ENCODE results near the gene TPCN2. TPM values are rescaled to one million over a fixed set of nuclear protein-coding genes. Genes with fewer than 3 reads are reported as not detected.

The TPCN2 gene
- total RNA-seq, 2 donors from 2014 or later = 4.2 to 5.3 TPM

- no peaks in the 10 kb centered on the region for H3K27me3 ChIP-seq
- TF ChIP-seq, protein P1, sequence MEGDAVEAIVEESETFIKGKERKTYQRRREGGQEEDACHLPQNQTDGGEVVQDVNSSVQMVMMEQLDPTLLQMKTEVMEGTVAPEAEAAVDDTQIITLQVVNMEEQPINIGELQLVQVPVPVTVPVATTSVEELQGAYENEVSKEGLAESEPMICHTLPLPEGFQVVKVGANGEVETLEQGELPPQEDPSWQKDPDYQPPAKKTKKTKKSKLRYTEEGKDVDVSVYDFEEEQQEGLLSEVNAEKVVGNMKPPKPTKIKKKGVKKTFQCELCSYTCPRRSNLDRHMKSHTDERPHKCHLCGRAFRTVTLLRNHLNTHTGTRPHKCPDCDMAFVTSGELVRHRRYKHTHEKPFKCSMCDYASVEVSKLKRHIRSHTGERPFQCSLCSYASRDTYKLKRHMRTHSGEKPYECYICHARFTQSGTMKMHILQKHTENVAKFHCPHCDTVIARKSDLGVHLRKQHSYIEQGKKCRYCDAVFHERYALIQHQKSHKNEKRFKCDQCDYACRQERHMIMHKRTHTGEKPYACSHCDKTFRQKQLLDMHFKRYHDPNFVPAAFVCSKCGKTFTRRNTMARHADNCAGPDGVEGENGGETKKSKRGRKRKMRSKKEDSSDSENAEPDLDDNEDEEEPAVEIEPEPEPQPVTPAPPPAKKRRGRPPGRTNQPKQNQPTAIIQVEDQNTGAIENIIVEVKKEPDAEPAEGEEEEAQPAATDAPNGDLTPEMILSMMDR (IDR thresholded peaks at IDR 0.05) = no peak
- no peaks in the 10 kb centered on the region for H3K36me3 ChIP-seq
- H3K9me3 ChIP-seq = no peaks in the 10 kb centered on the region
- no peak for DNase-seq (ENCODE audit: low spot score)
- peaks cover 0 to 2% of the 10 kb centered on the region in 2 donors for H3K4me1 ChIP-seq
- no peak overlapping the region for H3K27ac ChIP-seq
- H3K4me3 ChIP-seq = no peak overlapping the region
Observed at GRCh38 chr11:69040581-69041260, 8.0 kb upstream of the TPCN2 start.

DNA sequence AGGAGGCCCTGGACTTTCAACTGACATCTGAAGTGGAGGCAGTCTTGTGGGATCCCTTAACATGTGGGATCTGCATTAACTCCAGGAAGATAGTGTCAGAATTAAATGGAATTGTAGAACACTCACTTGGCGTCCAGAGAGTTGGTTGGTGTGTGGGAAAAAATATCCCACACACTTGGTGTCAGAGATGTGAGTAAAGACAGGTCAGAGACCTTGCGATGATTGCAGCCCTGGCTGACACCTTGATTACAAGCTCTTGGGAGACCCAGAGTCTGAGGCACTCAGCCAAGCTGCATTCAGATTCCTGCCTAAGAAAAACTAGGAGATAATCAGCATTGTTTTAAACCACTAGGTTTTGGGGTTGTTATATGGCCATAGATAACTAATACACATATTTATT lies 7.2 kb upstream of the TPCN2 start:
- Histone ChIP-seq H3K36me3 (no peaks in the 10 kb centered on the region), H3K27ac (no peak overlapping the region), H3K27me3 (no peaks in the 10 kb centered on the region), H3K4me1 (no peaks in the 10 kb centered on the region), H3K4me3 (no peak overlapping the region), H3K9me3 (no peaks in the 10 kb centered on the region)
- no peak for DNase-seq (ENCODE audit: low spot score)
- TF ChIP-seq, protein P1 (IDR thresholded peaks at IDR 0.05) = no peak

- TF ChIP-seq, protein P1 (IDR thresholded peaks at IDR 0.05) = peak; percentile 38 to 70
- no peak overlapping the region for H3K4me3 ChIP-seq
Observed at GRCh38 chr11:69044111-69045013, 4.4 kb upstream of the TPCN2 start.

GRCh38 chr11:69048031-69048693 lies 570 bp upstream of the TPCN2 start:
- Histone ChIP-seq H3K9me3 (no peaks in the 10 kb centered on the region), H3K4me3 (peak overlapping the region; percentile 97 to 100), H3K27me3 (no peaks in the 10 kb centered on the region), H3K4me1 (peaks cover 0 to 47% of the 10 kb centered on the region in 2 donors), H3K36me3 (no peaks in the 10 kb centered on the region), H3K27ac (peak overlapping the region; percentile 93 to 96)
- no peak for DNase-seq (ENCODE audit: low spot score)
- TF ChIP-seq, protein P1 (IDR thresholded peaks at IDR 0.05) = no peak

More at GRCh38 chr11:69044111-69045013, 4.4 kb upstream of the TPCN2 start:
- peak; percentile 76 for DNase-seq (ENCODE audit: low spot score)
- Histone ChIP-seq H3K36me3 (no peaks in the 10 kb centered on the region), H3K9me3 (no peaks in the 10 kb centered on the region), H3K4me1 (peaks cover 0 to 9% of the 10 kb centered on the region in 2 donors), H3K27ac (peak overlapping the region in 1 of 2 donors; percentile 37), H3K27me3 (no peaks in the 10 kb centered on the region)

GRCh38 chr11:69049490-69049867 lies 747 bp downstream of the TPCN2 start:
- peak overlapping the region; percentile 97 to 100 for H3K4me3 ChIP-seq
- H3K36me3 ChIP-seq = no peaks in the 10 kb centered on the region
- no peaks in the 10 kb centered on the region for H3K27me3 ChIP-seq
- TF ChIP-seq, protein P1 (IDR thresholded peaks at IDR 0.05) = no peak
- H3K27ac ChIP-seq = peak overlapping the region; percentile 93 to 96
- H3K4me1 ChIP-seq = peaks cover 0 to 51% of the 10 kb centered on the region in 2 donors
- DNase-seq (ENCODE audit: low spot score) = no peak
- no peaks in the 10 kb centered on the region for H3K9me3 ChIP-seq
